NCI-H446 treated with DMSO at 0.1 percent for 48 hours (cell line): ENCODE results near the gene CTXN3.

Experiments
- DNase-seq: peaks from one replicate; lab custom pipeline; 2025; lab: John Stamatoyannopoulos, UW

Gene CTXN3

DNA sequence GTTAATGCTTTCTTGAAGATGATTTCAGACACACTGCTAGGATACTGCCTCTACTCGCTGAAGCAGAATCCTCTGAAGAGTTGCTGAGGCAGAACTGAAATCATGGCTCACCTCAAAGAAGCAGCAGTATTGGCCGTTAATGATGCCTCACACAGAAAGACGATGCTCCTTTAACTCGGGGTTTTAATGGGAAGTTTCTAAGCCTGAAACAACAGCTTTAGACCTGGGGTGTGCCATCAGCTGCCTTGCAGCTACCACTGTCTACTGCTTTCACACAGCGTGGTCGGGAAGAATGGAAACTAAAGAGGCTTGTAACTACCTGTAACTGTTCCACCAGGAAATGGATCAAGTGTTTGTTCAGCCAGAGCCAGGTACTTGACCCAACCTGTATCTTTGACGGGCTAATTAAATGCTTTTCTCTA is at the start of gene CTXN3:
CTXN3 (plus strand) TSS at position 65 of the 422 bp plus-strand sequence. CDS start 8,440 bp downstream, outside the sequence.
- no peak for DNase-seq

- no peak for DNase-seq
These were observed 49.6 kb upstream of the CTXN3 start for GRCh38 chr5:127599320-127599719.

DNA sequence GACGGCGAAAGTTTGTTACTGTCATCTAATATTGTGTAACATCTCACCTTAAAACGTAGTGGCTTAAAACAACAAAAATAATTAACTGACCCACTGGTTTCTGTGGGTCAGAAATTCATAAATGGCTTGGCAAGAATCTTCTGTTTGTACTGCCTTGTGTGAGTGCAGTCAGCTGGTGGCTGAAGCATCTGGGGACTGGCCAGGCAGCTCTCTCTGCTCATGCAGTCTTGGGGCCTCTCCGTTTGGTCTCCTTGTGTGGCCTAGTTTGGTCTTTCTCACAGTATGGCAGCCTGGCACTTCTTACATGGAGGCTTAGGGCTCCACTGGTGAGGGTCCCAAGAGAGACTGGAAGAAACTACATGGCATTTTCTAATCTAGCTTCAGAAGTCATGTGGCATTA is 49.0 kb upstream of the CTXN3 start:
- no peak for DNase-seq

DNA sequence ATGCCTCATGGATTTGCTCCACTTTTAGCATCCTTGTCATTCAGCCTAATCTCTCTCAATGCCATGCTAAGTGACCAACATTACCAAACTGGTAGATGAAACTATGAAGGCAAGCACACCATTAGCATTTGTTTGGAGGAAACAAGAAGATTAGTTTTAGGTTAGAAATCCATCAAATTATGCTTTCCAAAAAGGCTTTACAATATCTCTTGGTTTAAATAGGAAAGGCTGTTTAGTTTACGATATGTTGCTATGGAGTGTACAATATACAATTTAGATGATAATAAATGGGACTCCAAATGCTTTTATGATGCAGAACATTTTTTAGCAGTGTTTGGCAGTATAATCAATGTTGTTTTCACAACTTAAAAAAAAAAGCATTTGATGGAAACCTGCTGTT is 47.8 kb upstream of the CTXN3 start:
- DNase-seq, result no peak

DNA sequence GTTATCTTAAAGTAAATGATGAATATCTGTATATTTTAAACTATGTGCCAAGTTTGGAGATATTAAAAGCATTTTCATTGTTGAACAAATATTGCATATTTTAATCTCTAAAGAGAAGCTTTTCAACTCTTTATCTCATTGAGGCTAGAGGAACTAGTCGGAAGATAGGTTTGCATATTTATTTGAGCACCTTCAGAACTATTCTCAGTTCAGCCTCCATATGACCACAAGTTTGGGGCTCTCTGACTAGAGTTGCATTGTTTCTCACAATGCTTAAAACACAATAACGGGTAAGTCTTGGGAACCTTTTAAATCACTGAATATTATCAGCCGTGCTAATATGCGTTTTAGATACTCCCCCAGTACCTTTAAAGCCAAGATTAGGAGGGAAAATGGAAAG is 47.3 kb upstream of the CTXN3 start:
- DNase-seq, result no peak

DNA sequence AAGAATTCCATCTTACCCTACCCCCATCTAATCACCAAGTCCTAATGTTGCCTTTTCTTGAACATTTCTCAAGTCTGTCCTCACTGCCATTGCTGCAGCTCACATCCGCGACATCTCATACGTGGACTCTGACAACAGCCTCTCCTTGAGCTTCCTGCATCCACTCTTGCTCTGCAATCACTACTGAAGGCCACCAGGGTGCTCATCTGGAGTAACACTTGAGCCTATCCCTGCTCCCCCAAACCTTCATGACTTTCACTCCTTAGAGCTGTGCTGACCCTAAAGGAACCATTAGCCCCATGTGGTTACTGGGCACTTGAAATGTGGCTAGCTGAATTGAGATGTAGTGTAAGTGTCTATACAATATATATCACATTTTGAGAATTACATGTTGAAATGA is 46.4 kb upstream of the CTXN3 start:
- no peak for DNase-seq

DNA sequence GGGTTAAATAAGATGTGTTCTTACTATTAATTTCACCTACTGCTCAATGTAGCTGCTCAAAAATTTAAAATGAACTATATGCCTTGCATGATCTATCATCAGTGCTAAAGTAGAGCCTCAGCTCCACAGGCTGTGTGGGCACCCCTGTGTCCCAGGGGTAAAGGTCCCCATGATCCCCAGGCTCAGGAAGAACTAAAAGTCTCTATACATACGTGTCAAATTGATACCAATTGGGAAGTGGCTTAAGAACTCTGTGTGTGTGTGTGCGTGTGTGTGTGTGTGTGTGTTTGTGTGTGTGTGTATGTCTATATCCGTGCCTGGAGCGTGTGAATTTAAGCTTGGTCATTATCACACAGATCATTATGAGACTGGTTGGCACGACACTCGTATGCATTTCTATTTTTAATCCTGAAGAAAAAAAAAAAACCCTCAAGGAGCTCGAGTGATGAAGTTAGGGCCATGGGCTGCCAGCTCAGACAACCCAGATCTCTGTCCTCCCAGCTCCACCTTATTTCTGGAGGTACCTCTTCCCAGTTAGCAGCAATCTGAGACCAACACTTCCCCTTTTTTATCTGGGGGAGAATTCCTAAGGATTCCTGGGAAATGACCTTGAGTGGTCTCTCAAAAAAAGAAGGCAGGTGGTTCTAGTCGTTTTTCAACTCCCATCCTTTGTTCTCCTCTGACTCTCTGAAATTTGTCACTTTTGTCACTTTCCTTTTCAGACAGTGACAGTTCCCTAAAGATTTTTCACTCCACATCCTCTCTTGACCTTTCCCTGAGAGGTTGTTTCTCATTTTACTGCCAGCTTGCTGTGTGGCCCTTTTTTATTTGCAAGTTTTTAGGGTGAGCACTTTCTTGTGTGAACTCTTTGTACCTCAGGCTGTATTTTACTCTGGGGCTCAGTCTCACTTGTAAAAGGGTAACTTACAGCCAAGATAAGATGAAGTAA is 45.7 kb upstream of the CTXN3 start:
- no peak for DNase-seq

DNA sequence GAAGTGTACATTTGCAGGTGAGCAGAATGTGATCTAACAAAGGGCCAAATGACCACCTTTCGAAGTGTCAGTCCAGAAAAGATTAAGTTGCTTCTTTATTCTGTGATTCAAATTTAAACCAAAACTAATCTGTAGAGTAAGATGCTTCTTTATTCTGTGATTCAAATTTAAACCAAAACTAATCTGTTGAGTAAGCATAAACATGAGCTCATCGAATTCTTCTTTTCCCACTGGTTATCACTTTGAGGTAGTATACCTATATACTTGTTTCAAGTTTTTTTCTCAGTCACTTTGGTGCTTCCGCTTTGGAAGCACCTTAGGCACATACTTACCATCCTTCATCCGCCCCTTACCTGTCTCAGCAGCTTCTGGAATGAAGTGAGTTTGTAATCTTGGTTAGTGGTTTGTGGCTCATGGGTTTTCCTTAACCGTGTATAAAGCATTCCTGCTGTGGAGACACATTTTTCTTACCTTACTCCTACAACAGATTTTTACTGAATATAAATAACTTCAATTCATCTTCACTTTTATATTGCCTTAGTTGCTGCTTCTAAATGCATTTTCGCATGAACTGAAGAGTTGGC is 40.7 kb upstream of the CTXN3 start:
- no peak for DNase-seq

DNA sequence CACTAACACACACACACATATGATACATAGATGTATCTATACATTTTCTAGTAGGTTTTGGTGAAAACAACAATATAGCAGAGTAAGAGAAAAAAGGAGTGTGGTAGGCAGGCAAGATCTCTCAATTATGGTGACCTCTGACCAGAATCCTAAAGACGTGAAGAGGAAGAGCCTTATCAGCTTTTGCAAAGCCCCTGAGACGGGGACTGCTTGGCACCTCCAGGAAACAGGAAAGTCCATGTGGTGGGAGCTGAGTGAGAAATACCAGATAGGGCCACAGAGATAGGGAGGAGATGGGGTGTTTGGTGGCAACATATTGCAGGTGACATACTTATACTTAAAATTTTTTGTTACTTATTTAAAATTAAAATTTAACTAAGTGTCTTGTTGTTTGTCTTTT is 39.9 kb upstream of the CTXN3 start:
- DNase-seq, result no peak

DNA sequence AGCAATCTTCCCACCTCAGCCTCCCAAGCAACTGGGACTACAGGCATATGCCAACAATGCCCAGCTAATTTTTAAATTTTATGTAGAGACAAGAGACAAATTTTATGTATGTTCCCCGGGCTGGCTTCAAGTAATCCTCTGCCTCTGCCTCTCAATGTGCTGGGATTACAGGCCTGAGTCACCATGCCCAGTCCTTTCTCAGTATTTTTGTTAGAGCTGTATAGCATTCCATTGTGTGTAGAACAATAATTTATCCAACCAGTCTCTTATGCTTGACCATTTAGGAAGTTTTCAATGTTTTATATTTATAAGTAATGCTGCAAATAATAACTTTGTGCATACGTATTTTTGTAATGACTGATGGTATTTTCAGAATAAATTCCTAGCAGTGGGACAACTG is 38.9 kb upstream of the CTXN3 start:
- DNase-seq, result no peak

DNA sequence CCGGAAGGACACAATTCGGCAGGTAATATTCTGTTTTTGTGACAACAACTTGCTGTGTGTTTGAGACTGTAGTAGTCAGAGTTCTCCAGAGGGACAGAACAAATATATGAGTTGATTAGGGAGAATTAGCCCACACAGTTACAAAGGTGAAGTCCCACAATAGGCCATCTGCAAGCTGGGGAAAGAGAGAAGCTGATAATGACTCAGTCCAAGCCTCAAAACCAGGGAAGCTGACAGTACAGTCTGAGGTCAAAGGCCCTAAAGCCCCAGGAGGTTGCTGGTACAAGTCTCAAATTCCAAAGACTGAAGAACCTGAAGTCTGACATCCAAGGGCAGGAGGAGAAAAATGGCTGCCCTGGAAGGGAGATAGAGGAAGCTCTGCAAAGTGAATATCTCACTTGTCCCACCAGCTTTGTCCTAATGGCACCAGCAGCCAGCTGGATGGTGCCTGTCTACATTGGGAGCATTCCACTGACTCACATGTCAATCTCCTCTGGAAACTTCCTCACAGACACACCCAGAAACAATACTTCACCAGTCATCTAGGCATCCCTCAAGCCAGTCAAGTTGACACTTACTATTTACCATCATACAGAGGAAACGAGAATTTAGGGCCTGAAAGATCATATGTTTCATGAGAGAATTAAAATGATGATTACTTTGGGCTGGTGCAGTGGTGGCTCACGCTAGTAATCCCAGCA is 36.3 kb upstream of the CTXN3 start:
- no peak for DNase-seq

DNA sequence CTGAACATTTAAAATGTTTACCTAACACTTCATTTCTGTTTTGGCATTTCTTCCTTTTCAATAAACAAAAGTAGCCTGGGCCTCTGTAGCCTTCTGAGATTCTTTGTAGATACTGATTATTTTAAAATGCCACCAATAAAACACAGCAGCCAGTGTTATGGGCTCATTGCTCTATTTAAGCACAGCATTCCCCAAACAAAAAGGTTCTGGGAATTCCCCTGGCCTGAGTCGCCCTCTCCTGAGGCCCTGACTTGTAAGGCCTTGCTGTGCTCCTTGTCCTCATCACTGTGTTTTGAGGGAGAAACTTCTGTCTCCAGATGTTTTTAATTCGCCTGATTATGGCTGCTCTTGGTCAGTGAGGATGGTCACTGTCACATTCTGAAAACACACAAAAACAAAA is 33.0 kb upstream of the CTXN3 start:
- DNase-seq, result no peak

DNA sequence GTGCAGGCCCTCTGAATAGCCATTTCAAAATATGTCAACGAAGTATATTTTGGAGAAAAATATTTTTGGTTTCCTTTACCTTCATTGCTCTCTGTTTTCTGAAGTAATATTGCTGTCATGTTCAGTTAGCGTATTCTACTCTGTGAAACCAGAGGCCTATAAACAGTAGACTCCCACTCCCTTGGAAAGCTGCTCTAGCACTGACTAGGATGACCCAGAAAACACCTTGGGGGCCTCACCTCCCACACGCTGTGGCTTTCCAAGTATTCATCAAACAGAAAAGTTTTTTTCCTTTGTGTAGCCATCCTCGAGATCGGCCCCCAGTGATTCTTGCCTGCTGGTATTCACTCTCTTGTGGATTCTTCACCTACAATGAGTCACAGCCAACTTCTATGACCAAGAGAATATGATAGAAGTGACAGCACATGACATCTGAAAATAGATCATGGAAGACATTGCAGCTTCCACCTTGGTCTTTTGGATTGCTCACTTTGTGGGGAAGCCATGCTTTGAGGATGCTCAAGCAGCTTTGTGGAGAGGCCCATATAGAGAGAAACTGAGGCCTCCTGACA is 28.9 kb upstream of the CTXN3 start:
- no peak for DNase-seq

GRCh38 chr5:127621601-127622325 is 27.1 kb upstream of the CTXN3 start:
- no peak for DNase-seq

- no peak for DNase-seq
These were observed 14.9 kb upstream of the CTXN3 start for GRCh38 chr5:127634007-127634406.

DNA sequence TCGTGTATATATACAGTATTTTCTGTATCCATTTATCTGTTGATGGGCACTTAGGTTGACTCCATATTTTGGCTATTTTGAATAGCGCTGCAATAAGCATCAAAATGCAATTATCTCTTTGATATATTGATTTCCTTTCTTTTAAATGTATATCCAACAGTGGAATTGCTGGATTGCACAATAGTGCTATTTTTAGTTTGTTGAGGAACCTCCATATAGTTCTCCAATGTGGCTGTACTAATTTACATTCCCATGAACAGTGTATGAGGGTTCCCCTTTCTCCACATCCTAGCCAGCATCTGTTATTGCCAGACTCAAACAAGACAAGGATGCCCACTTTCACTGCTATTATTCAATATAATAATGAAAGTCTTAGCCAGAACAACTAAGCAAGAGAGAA is 9.1 kb upstream of the CTXN3 start:
- no peak for DNase-seq

DNA sequence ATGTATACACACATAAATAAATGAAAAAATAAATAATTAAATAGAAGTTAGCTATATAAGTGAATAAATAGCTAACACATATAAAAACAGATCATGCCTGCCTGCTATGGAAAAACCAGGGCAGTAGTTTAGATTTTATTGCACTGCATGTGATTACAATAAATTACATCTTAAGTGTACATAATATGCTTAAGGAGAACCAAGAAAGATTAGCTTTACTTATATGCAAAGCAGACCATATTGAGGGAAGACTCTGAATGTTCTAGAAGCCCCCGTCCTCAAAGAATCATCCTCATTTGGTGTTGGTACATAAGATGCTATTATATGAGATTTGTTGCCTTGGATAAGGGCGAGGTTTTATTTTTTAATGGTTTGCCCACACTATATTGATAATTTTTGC is 5.9 kb upstream of the CTXN3 start:
- no peak for DNase-seq

DNA sequence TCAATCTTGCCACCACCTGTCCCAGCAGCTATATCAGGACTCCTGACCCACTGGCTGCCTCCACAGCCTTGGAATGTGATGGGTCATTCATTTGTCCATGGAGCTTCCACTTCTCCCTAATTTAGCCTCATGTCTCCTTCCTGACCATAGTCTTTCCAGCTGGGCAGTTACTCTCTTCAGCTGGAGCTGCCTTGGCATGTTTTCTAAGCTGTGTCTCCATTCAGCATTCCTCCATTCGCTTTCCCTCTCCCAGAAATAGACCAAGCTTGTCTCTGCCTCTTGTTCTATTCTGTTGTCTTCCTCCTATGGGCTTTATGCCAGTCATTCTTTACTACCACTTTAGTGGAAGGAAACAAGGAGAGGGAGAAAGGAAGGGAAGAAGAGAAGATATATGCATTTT is 5.3 kb upstream of the CTXN3 start:
- no peak for DNase-seq

GRCh38 chr5:127645300-127645726 is 3.6 kb upstream of the CTXN3 start:
- DNase-seq, result no peak

DNA sequence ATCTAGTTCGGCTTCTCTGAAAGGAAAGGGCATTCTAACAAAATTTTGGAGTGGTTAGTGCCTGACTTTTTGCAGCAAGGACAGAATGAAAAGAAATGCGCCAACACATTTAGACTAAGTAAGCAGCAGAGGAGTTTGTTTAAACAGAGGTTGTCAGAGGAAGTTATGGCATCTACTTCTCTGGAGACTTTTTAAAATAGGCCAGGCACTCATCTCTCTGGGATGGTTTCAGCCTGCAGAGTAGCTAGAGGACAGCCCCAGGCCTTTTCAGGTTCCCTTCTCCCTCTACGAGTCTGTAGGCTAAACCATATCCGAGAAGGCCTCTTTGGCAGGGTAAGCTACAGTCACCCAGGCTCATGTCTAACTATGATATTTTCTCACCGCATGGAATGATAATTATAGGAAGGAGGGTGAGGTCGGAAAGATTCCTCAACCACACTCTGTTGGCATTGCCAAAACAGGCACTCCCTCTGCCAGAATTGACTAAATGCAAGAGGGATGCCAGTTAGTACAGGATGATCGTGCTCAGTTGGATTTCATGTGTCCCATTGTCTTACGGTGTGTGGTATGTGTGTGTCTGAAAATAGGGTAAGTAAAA is 1.4 kb upstream of the CTXN3 start:
- no peak for DNase-seq

DNA sequence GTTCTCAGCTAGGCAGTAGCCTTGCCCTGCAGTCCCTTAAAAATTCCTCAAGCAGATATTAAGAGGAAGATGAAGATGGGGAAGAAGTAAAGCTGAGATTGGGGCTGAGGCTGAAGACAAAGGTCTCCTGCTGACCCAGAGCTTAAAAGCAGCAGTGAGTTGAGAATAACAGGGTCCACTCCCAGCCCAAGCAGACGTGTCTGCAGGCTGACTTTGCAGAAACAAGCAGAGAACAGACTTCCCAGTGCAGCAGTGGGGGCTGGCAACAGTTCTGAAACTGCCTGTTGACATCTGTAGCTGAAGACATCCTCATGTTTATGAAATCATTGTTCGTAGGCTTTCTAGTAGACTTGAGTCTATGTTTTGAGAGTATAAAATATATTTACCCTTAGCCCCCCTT is 1.1 kb downstream of the CTXN3 start:
- DNase-seq, result no peak

DNA sequence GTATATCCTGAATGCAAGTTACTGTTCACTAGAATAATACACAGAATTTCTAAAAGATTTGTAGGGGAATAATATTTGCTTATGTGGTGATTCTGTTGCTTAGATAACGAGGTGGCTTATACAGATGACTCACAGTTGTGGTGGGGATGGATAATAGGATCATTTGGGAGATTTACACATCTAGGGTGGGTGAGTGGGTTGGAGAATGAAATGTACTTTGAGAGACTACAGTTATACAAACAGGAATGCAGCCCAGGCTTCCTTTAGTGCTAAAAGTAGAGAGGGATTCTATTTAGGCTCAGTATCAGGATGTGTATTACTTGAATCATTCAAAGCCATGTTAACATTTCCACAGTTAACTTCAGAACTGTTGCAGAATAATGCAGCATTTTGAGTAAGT is 1.8 kb downstream of the CTXN3 start:
- no peak for DNase-seq
